ENCODE results near the gene ATP10A.

The ATP10A gene

GRCh38 chr15:25838191-25838870 is 24.8 kb downstream of the ATP10A start:
- no peak for TF ChIP-seq CTCF (IDR thresholded peaks at IDR 0.05; ENCODE audit: low read depth, low read length, missing control alignments)
- H3K4me3 ChIP-seq (ENCODE audit: low read depth, low read length) = no peak overlapping the region
- DNase-seq (ENCODE audit: low read depth) = no peak
- in situ Hi-C loops (cut with HindIII; ENCODE audit: low sequenced_read_pairs) = no loop called here

- DNase-seq (ENCODE audit: low read depth) = no peak
- H3K4me3 ChIP-seq (ENCODE audit: low read depth, low read length) = no peak overlapping the region
- TF ChIP-seq CTCF (IDR thresholded peaks at IDR 0.05; ENCODE audit: low read depth, low read length, missing control alignments) = no peak
- in situ Hi-C loops (cut with HindIII; ENCODE audit: low sequenced_read_pairs) = no loop called here
These were observed 31.0 kb downstream of the ATP10A start for GRCh38 chr15:25832158-25832557.

GRCh38 chr15:25830844-25831451 is 32.2 kb downstream of the ATP10A start:
- TF ChIP-seq CTCF (IDR thresholded peaks at IDR 0.05; ENCODE audit: low read depth, low read length, missing control alignments) = no peak
- peak; percentile 78 for DNase-seq (ENCODE audit: low read depth)
- peak overlapping the region; percentile 31 for H3K4me3 ChIP-seq (ENCODE audit: low read depth, low read length)
- in situ Hi-C loops (cut with HindIII; ENCODE audit: low sequenced_read_pairs) = no loop called here

GRCh38 chr15:25829073-25829472 is 34.1 kb downstream of the ATP10A start:
- in situ Hi-C loops (cut with HindIII; ENCODE audit: low sequenced_read_pairs) = no loop called here
- H3K4me3 ChIP-seq (ENCODE audit: low read depth, low read length) = no peak overlapping the region
- no peak for DNase-seq (ENCODE audit: low read depth)
- TF ChIP-seq CTCF (IDR thresholded peaks at IDR 0.05; ENCODE audit: low read depth, low read length, missing control alignments) = no peak

GRCh38 chr15:25825207-25825606 is 37.9 kb downstream of the ATP10A start:
- DNase-seq (ENCODE audit: low read depth) = no peak
- H3K4me3 ChIP-seq (ENCODE audit: low read depth, low read length) = no peak overlapping the region
- in situ Hi-C loops (cut with HindIII; ENCODE audit: low sequenced_read_pairs) = no loop called here
- TF ChIP-seq CTCF (IDR thresholded peaks at IDR 0.05; ENCODE audit: low read depth, low read length, missing control alignments) = no peak

- no peak overlapping the region for H3K4me3 ChIP-seq (ENCODE audit: low read depth, low read length)
- in situ Hi-C loops (cut with HindIII; ENCODE audit: low sequenced_read_pairs) = no loop called here
- no peak for TF ChIP-seq CTCF (IDR thresholded peaks at IDR 0.05; ENCODE audit: low read depth, low read length, missing control alignments)
These were observed 38.5 kb downstream of the ATP10A start for GRCh38 chr15:25824618-25825017.

More at GRCh38 chr15:25824618-25825017, 38.5 kb downstream of the ATP10A start:
- no peak for DNase-seq (ENCODE audit: low read depth)
